Liver (tissue), 9 donors: ENCODE measurements around the gene LILRA6. TPM values are rescaled to one million over a fixed set of nuclear protein-coding genes. Genes with fewer than 3 reads are reported as not detected.

ENCODE experiments used
- DNase-seq: peaks from one replicate; pipeline ENCODE4 v3.0.0-alpha.2; 2017; ENCODE audit warnings: low spot score
- H3K27ac ChIP-seq, 2 donors: one replicate each; pipeline ENCODE4 v1.7.0; 2013; ENCODE audit warnings: inconsistent platforms in 2 of 2, low read length in 2 of 2, control low read depth in 1 of 2, low read depth in 1 of 2, mild to moderate bottlenecking in 1 of 2
- H3K27me3 ChIP-seq, 4 donors: one replicate each; pipeline versions ENCODE4 v1.6.1 to v1.7.0; 2013; ENCODE audit warnings: low read length in 3 of 4, inconsistent platforms in 1 of 4, mild to moderate bottlenecking in 1 of 4, moderate library complexity in 1 of 4; ENCODE audit not compliant: control insufficient read depth in 4 of 4, insufficient read depth in 4 of 4
- H3K36me3 ChIP-seq, 4 donors: one replicate each; pipeline versions ENCODE4 v1.6.1 to v1.7.0; 2013; ENCODE audit warnings: low read length in 3 of 4, mild to moderate bottlenecking in 3 of 4, low read depth in 1 of 4, moderate library complexity in 1 of 4; ENCODE audit not compliant: control insufficient read depth in 4 of 4, insufficient read depth in 3 of 4
- H3K4me1 ChIP-seq, 4 donors: one replicate each; pipeline versions ENCODE4 v1.6.1 to v1.7.0; 2013; ENCODE audit warnings: low read length in 3 of 4, mild to moderate bottlenecking in 3 of 4, moderate library complexity in 1 of 4; ENCODE audit not compliant: control insufficient read depth in 4 of 4, insufficient read depth in 4 of 4
- H3K4me3 ChIP-seq, 3 donors: one replicate each; pipeline versions ENCODE4 v1.6.1 to v1.7.0; 2013; ENCODE audit warnings: low read length in 3 of 3, control low read depth in 1 of 3, low read depth in 1 of 3, mild to moderate bottlenecking in 1 of 3
- H3K9ac ChIP-seq, 2 donors: one replicate each; pipeline ENCODE4 v1.7.0; 2013; ENCODE audit warnings: low read length in 2 of 2, mild to moderate bottlenecking in 2 of 2, moderate library complexity in 2 of 2, control low read depth in 1 of 2, low read depth in 1 of 2
- H3K9me3 ChIP-seq, 4 donors: one replicate each; pipeline versions ENCODE4 v1.6.1 to v1.7.0; 2013; ENCODE audit warnings: low read length in 3 of 4; ENCODE audit not compliant: control insufficient read depth in 4 of 4
- ATF3 ChIP-seq: IDR thresholded peaks from 2 replicates; pipeline ENCODE4 v1.6.1; 2016; ENCODE audit warnings: antibody characterized with exemption
- CTCF ChIP-seq: fragments of 150-350 bp; IDR thresholded peaks from 2 replicates; pipeline ENCODE4 v1.5.1; 2017; ENCODE audit warnings: improper control_type of control experiment, low read depth, low read length; ENCODE audit not compliant: missing input control
- EGR1 ChIP-seq, 2 donors: IDR thresholded peaks; 2 replicates each; pipeline ENCODE4 v1.6.1; 2016 to 2018; ENCODE audit warnings: antibody characterized with exemption in 2 of 2, low read depth in 2 of 2
- FOXA1 ChIP-seq: IDR thresholded peaks from 2 replicates; pipeline ENCODE4 v1.6.1; 2016; ENCODE audit warnings: antibody characterized with exemption
- FOXA2 ChIP-seq: IDR thresholded peaks from 2 replicates; pipeline ENCODE4 v1.6.1; 2016; ENCODE audit warnings: antibody characterized with exemption
- GABPA ChIP-seq, 2 donors: IDR thresholded peaks in 1 of 2; conservative IDR thresholded peaks in 1 of 2; 2 replicates each; pipeline ENCODE4 v1.6.1; 2016; ENCODE audit warnings: antibody characterized with exemption in 2 of 2, mild to moderate bottlenecking in 1 of 2, moderate library complexity in 1 of 2
- HNF4A ChIP-seq, 2 donors: conservative IDR thresholded peaks; 2 replicates each; pipeline ENCODE4 v1.6.1; 2016; ENCODE audit warnings: antibody characterized with exemption in 2 of 2, mild to moderate bottlenecking in 2 of 2
- HNF4G ChIP-seq: IDR thresholded peaks from 2 replicates; pipeline ENCODE4 v1.6.1; 2016; ENCODE audit warnings: antibody characterized with exemption
- JUND ChIP-seq, 2 donors: IDR thresholded peaks; 2 replicates each; pipeline ENCODE4 v1.6.1; 2016; ENCODE audit warnings: antibody characterized with exemption in 2 of 2
- MAX ChIP-seq: IDR thresholded peaks from 2 replicates; pipeline ENCODE4 v1.6.1; 2016; ENCODE audit warnings: antibody characterized with exemption
- NR2F2 ChIP-seq: IDR thresholded peaks from 2 replicates; pipeline ENCODE4 v1.6.1; 2016; ENCODE audit warnings: antibody characterized with exemption
- RAD21 ChIP-seq, 2 donors: IDR thresholded peaks; 2 replicates each; pipeline ENCODE4 v1.6.1; 2016; ENCODE audit warnings: antibody characterized with exemption in 2 of 2, mild to moderate bottlenecking in 2 of 2
- REST ChIP-seq: IDR thresholded peaks from 2 replicates; pipeline ENCODE4 v1.6.1; 2016; ENCODE audit warnings: antibody characterized with exemption, mild to moderate bottlenecking
- RXRA ChIP-seq, 2 donors: IDR thresholded peaks; 2 replicates each; pipeline ENCODE4 v1.6.1; 2017 to 2018; ENCODE audit warnings: antibody characterized with exemption in 2 of 2, mild to moderate bottlenecking in 1 of 2
- SP1 ChIP-seq: IDR thresholded peaks from 2 replicates; pipeline ENCODE4 v1.6.1; 2018; ENCODE audit warnings: antibody characterized with exemption, mild to moderate bottlenecking
- TAF1 ChIP-seq: conservative IDR thresholded peaks from 2 replicates; pipeline ENCODE4 v1.6.1; 2016; ENCODE audit warnings: antibody characterized with exemption, mild to moderate bottlenecking
- YY1 ChIP-seq: IDR thresholded peaks from 2 replicates; pipeline ENCODE4 v1.6.1; 2016; ENCODE audit warnings: antibody characterized with exemption, mild to moderate bottlenecking
- ZBTB33 ChIP-seq: IDR thresholded peaks from 2 replicates; pipeline ENCODE4 v1.6.1; 2016; ENCODE audit warnings: antibody characterized with exemption
- WGBS: extraction: QIAGEN DNeasy Blood & Tissue Kit; methylation state at CpG from one replicate; pipeline ENCODE4 v1.1.7; 2013; 5-methylcytosine and 5-hydroxymethylcytosine counted together
- polyA plus RNA-seq, 2 donors: library from polyadenylated mRNA; stranded (reverse) in 1 of 2; unstranded in 1 of 2; fragments of 200-250 nt in 1 of 2; fragments of >200 nt in 1 of 2; fragmentation: Nextera tagmentation in 1 of 2; extraction: Ambion mirVana in 1 of 2; gene quantifications; one replicate each; pipeline versions ENCODE4 v1.2.1 to v1.2.3, GENCODE V29; 2013 to 2015
- total RNA-seq, 2 donors: library from RNA; depleted of rRNA; stranded (reverse); fragments of >200 nt; gene quantifications; one replicate each; pipeline ENCODE4 v1.2.3, GENCODE V29; 2014
- donor health status: healthy.
- donor health status: healthy.
- donor health status: healthy.
- donor health status: healthy.
- donor health status: healthy.

Gene LILRA6
- total and polyA plus RNA-seq, 4 donors, result 1.0 to 2.8 (median 1.7) TPM

- Histone ChIP-seq H3K36me3 (no peaks in the 10 kb centered on the region), H3K9me3 (no peaks in the 10 kb centered on the region), H3K27ac (peak overlapping the region; percentile 44 to 79), H3K4me1 (peaks cover 0 to 5% (median 0%) of the 10 kb centered on the region in 4 donors), H3K4me3 (no peak overlapping the region), H3K9ac (no peak overlapping the region), H3K27me3 (peaks cover 0 to 2% (median 0%) of the 10 kb centered on the region in 4 donors)
- no peak for TF ChIP-seq FOXA2
- TF ChIP-seq ZBTB33, result no peak
- no peak for TF ChIP-seq HNF4G
- TF ChIP-seq MAX, result no peak
- TF ChIP-seq RXRA (IDR thresholded peaks at IDR 0.05), result no peak
- no peak for TF ChIP-seq SP1
- TF ChIP-seq CTCF, result no peak
- TF ChIP-seq TAF1, result no peak
- TF ChIP-seq HNF4A (conservative IDR thresholded peaks at IDR 0.05), result no peak
- no peak for TF ChIP-seq RAD21 (IDR thresholded peaks at IDR 0.05)
- TF ChIP-seq NR2F2, result no peak
- no peak for TF ChIP-seq JUND (IDR thresholded peaks at IDR 0.05)
- no peak for TF ChIP-seq ATF3
- no peak for TF ChIP-seq GABPA (IDR thresholded peaks at IDR 0.05 in 1 of 2, conservative IDR thresholded peaks at IDR 0.05 in 1 of 2)
- TF ChIP-seq REST, result no peak
- no peak for TF ChIP-seq YY1
- TF ChIP-seq FOXA1, result no peak
- no peak for TF ChIP-seq EGR1 (IDR thresholded peaks at IDR 0.05; ENCODE audit: low read depth in 2 of 2)
- DNase-seq, result no peak
- 80% methylated on average over 20 of the region's 20 CpGs for WGBS
Observed at GRCh38 chr19:54247106-54247930, 4.7 kb upstream of the LILRA6 start.
